ENCODE measurements around the gene GLG1. TPM values are rescaled to one million over a fixed set of nuclear protein-coding genes. Genes with fewer than 3 reads are reported as not detected.
A peak's percentile ranks its signal among the peaks of the same experiment; 100 is the strongest.

Gene GLG1
- polyA plus RNA-seq, 4 donors = 154 to 161 (median 156) TPM

GRCh38 chr16:74611721-74612120, 4.8 kb upstream of the GLG1 start:
- no peak for DNase-seq (ENCODE audit: low read depth in 4 of 4, low spot score in 2 of 4)

- DNase-seq (ENCODE audit: low read depth in 4 of 4, low spot score in 2 of 4) = no peak
Observed at GRCh38 chr16:74608944-74609343, 2.0 kb upstream of the GLG1 start.

GRCh38 chr16:74608381-74608780, 1.5 kb upstream of the GLG1 start:
- no peak for DNase-seq (ENCODE audit: low read depth in 4 of 4, low spot score in 2 of 4)

- no peak for DNase-seq (ENCODE audit: low read depth in 4 of 4, low spot score in 2 of 4)
Observed at GRCh38 chr16:74607962-74608356, 1.0 kb upstream of the GLG1 start.

GRCh38 chr16:74607310-74607961, 522 bp upstream of the GLG1 start:
- DNase-seq (ENCODE audit: low read depth in 4 of 4, low spot score in 2 of 4) = no peak

GRCh38 chr16:74605746-74606520, 981 bp downstream of the GLG1 start:
- DNase-seq (ENCODE audit: low read depth in 4 of 4, low spot score in 2 of 4) = peak in 1 of 4 donors; percentile 24

- DNase-seq (ENCODE audit: low read depth in 4 of 4, low spot score in 2 of 4) = no peak
Observed at GRCh38 chr16:74605332-74605731, 1.6 kb downstream of the GLG1 start.

- no peak for DNase-seq (ENCODE audit: low read depth in 4 of 4, low spot score in 2 of 4)
Observed at GRCh38 chr16:74603848-74604247, 3.1 kb downstream of the GLG1 start.

- DNase-seq (ENCODE audit: low read depth in 4 of 4, low spot score in 2 of 4) = no peak
Observed at GRCh38 chr16:74601126-74601871, 5.6 kb downstream of the GLG1 start.

GRCh38 chr16:74596586-74596985, 10.3 kb downstream of the GLG1 start:
- no peak for DNase-seq (ENCODE audit: low read depth in 4 of 4, low spot score in 2 of 4)

GRCh38 chr16:74592847-74593246, 14.1 kb downstream of the GLG1 start:
- no peak for DNase-seq (ENCODE audit: low read depth in 4 of 4, low spot score in 2 of 4)

- no peak for DNase-seq (ENCODE audit: low read depth in 4 of 4, low spot score in 2 of 4)
Observed at GRCh38 chr16:74591876-74592650, 14.9 kb downstream of the GLG1 start.

- DNase-seq (ENCODE audit: low read depth in 4 of 4, low spot score in 2 of 4) = no peak
Observed at GRCh38 chr16:74586948-74587347, 20.0 kb downstream of the GLG1 start.

- DNase-seq (ENCODE audit: low read depth in 4 of 4, low spot score in 2 of 4) = no peak
Observed at GRCh38 chr16:74585846-74586443, 21.0 kb downstream of the GLG1 start.

GRCh38 chr16:74583926-74584666, 22.8 kb downstream of the GLG1 start:
- DNase-seq (ENCODE audit: low read depth in 4 of 4, low spot score in 2 of 4) = no peak

- DNase-seq (ENCODE audit: low read depth in 4 of 4, low spot score in 2 of 4) = no peak
Observed at GRCh38 chr16:74582970-74583369, 23.9 kb downstream of the GLG1 start.

- no peak for DNase-seq (ENCODE audit: low read depth in 4 of 4, low spot score in 2 of 4)
Observed at GRCh38 chr16:74580833-74581232, 26.1 kb downstream of the GLG1 start.

GRCh38 chr16:74578838-74579237, 28.1 kb downstream of the GLG1 start:
- DNase-seq (ENCODE audit: low read depth in 4 of 4, low spot score in 2 of 4) = no peak

- DNase-seq (ENCODE audit: low read depth in 4 of 4, low spot score in 2 of 4) = no peak
Observed at GRCh38 chr16:74578433-74578832, 28.5 kb downstream of the GLG1 start.

All from left renal cortex interstitium (tissue), 4 donors.